ENCODE measurements around the gene TRAPPC11.

TRAPPC11 gene

DNA sequence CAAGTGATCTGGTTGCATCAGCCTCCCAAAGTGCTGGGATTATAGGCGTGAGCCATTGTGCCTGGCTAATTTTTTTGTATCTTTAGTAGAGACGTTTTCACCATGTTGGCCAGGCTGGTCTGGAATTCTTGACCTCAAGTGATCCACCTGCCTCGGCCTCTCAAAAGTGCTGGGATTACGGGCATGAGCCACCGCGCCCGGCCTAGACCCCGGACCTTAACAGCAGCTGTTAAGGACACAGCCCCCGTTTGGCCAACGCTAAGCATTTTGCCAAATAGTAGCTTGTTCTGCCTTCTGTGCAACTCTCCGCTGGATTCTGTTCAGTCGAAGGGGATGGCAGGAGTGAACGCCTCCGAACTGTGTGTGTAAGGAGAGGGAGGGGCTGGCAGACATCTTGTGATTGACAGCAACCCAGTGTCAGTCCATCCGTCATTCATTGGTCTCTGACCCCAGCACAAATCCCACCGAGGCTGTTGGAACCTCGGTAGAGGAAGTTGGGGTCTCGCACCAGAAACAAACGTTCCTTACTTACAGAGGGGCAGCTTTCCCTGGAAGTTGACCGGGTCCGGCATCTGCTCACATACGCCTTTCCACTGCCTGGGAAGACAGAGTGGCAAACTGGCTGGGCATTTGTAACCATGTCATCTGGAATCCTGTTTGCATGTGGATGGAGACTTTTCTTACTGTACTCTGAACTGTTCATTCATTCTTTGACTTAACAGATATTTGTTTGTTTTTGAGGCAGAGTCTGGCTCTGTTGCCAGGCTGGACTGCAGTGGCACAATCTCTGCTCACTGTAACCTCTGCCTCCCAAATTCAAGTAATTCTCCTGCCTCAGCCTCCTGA is 69.4 kb downstream of the TRAPPC11 start:
- TF ChIP-seq EP300 (IDR thresholded peaks at IDR 0.05; ENCODE audit: borderline replicate concordance) (no peak), EGR1 (IDR thresholded peaks at IDR 0.05) (no peak), NFIC (IDR thresholded peaks at IDR 0.05) (no peak), RAD21 (IDR thresholded peaks at IDR 0.05; ENCODE audit: low read depth) (no peak), CREB1 (IDR thresholded peaks at IDR 0.05; ENCODE audit: low read depth) (no peak), YY1 (IDR thresholded peaks at IDR 0.05; ENCODE audit: low read depth) (no peak), REST (IDR thresholded peaks at IDR 0.05; ENCODE audit: low read depth) (no peak)
- TF ChIP-seq, protein P1, sequence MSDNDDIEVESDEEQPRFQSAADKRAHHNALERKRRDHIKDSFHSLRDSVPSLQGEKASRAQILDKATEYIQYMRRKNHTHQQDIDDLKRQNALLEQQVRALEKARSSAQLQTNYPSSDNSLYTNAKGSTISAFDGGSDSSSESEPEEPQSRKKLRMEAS (IDR thresholded peaks at IDR 0.05), result no peak

DNA sequence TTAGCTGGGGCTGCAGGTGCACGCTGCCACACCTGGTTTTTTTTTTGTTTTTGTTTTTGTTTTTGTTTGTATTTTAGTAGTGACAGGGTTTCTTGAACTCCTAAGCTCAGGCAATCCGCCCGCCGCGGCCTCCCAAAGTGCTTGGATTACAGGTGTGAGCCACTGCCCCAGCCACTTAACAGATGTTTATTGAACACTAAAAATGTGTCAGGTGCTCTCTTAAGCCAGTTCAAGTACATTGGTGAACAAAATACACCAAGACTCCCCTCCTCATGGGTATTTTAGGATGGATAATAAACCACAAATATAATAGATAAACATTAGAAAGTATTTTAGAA is 69.9 kb downstream of the TRAPPC11 start:
- TF ChIP-seq REST (IDR thresholded peaks at IDR 0.05; ENCODE audit: low read depth) (no peak), YY1 (IDR thresholded peaks at IDR 0.05; ENCODE audit: low read depth) (no peak), FOXM1 (IDR thresholded peaks at IDR 0.05; ENCODE audit: borderline replicate concordance, low read depth) (no peak), TCF12 (IDR thresholded peaks at IDR 0.05; ENCODE audit: low read depth) (no peak), CEBPB (IDR thresholded peaks at IDR 0.05) (no peak), ZBTB7A (IDR thresholded peaks at IDR 0.05; ENCODE audit: low read depth) (no peak), TAF1 (IDR thresholded peaks at IDR 0.05; ENCODE audit: low read depth) (no peak), NFIC (IDR thresholded peaks at IDR 0.05) (no peak), TEAD4 (IDR thresholded peaks at IDR 0.05) (no peak), EGR1 (IDR thresholded peaks at IDR 0.05) (no peak), EP300 (IDR thresholded peaks at IDR 0.05; ENCODE audit: borderline replicate concordance) (no peak)
- TF ChIP-seq, protein P1 (IDR thresholded peaks at IDR 0.05), result no peak

DNA sequence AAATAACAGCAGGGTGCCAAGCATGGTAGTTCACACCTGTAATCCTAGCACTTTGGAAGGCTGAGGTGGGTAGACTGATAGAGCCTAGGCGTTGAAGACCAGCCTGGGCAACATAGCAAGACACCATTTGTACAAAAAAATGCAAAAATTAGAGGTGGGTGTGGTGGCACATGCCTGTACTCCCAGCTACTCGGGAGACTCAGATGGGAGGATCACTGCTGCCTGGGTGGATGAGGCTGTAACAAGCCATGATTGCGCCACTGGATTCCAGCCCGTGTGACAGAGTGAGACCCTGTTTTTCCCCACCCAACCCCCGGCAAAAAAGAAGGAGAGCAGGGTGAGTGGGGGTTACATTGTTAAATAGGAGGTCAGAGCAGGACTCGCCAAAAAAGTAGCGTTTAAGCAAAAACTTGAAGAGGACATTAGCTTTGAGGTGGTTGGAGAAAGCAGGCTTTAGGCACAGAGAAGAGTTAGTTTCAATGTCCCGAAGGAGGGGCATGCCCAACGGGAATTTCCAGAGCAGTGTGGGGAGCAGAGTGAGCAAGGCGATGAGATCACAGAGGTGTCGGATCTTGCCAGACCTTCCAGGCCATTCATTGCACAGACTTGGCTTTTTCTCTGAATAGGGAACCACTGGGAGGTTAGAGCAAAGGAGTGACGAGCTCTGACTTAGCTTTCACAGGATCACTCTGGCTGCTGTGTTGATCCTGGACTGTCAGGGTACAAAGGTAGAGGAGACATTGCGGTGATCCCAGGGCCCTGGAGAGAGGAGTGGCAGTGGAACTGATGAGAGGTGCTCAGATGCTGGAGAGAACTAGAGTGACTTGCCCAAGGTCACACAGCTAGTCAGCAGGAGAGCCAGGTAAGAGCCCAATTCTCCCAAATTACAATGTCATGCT is 70.6 kb downstream of the TRAPPC11 start:
- TF ChIP-seq EGR1 (IDR thresholded peaks at IDR 0.05) (no peak), RAD21 (IDR thresholded peaks at IDR 0.05; ENCODE audit: low read depth) (no peak), TCF12 (IDR thresholded peaks at IDR 0.05; ENCODE audit: low read depth) (no peak), EP300 (IDR thresholded peaks at IDR 0.05; ENCODE audit: borderline replicate concordance) (no peak), CREB1 (IDR thresholded peaks at IDR 0.05; ENCODE audit: low read depth) (no peak), NFIC (IDR thresholded peaks at IDR 0.05) (no peak), USF1 (IDR thresholded peaks at IDR 0.05) (no peak), ZBTB7A (IDR thresholded peaks at IDR 0.05; ENCODE audit: low read depth) (no peak), REST (IDR thresholded peaks at IDR 0.05; ENCODE audit: low read depth) (no peak), TAF1 (IDR thresholded peaks at IDR 0.05; ENCODE audit: low read depth) (no peak), FOXM1 (IDR thresholded peaks at IDR 0.05; ENCODE audit: borderline replicate concordance, low read depth) (no peak)
- TF ChIP-seq, protein P1 (IDR thresholded peaks at IDR 0.05), result no peak

DNA sequence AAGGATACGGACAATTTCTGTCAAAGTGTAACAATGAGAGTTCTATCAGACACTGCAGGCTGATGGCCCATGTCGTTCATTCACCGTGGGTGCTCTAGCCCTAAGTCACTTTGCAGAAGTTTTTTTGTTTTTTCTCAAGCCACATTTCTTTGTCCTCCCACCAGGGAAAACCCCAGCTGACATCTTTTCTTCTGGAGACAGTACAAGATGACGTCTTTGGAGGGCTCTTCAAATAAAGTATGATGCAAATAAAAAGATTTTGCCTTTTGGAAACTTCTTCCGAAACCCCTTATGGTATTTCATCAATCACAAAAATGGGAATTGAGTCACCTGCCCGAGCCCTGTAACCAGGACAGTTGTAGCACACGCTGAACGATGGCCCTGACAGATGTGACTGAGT is 73.2 kb downstream of the TRAPPC11 start:
- TF ChIP-seq ZBTB7A (IDR thresholded peaks at IDR 0.05; ENCODE audit: low read depth) (no peak), REST (IDR thresholded peaks at IDR 0.05; ENCODE audit: low read depth) (no peak), NFIC (IDR thresholded peaks at IDR 0.05) (no peak), TCF12 (IDR thresholded peaks at IDR 0.05; ENCODE audit: low read depth) (no peak), FOXM1 (IDR thresholded peaks at IDR 0.05; ENCODE audit: borderline replicate concordance, low read depth) (no peak), YY1 (IDR thresholded peaks at IDR 0.05; ENCODE audit: low read depth) (no peak), CEBPB (IDR thresholded peaks at IDR 0.05) (no peak), CREB1 (IDR thresholded peaks at IDR 0.05; ENCODE audit: low read depth) (no peak), EGR1 (IDR thresholded peaks at IDR 0.05) (no peak), EP300 (IDR thresholded peaks at IDR 0.05; ENCODE audit: borderline replicate concordance) (no peak), RAD21 (IDR thresholded peaks at IDR 0.05; ENCODE audit: low read depth) (no peak), USF1 (IDR thresholded peaks at IDR 0.05) (no peak), TEAD4 (IDR thresholded peaks at IDR 0.05) (no peak)
